GM23248 (cell line): ENCODE measurements around the gene RBP7. TPM values are rescaled to one million over a fixed set of nuclear protein-coding genes. Genes with fewer than 3 reads are reported as not detected.

ENCODE experiments used
- DNase-seq: peaks from one replicate; pipeline ENCODE4 v3.0.0-alpha.2; 2015
- H2AFZ ChIP-seq: fragments of 200-600 bp; sonication (generic); 2 replicates; pipeline ENCODE4 v1.6.1; 2016; ENCODE audit warnings: antibody characterized with exemption
- H3F3A ChIP-seq: fragments of 200-600 bp; sonication (generic); 2 replicates; pipeline ENCODE4 v1.6.1; 2016; ENCODE audit warnings: mild to moderate bottlenecking, antibody characterized with exemption, mixed run types; ENCODE audit not compliant: insufficient read depth
- H3K27ac ChIP-seq: fragments of 200-600 bp; sonication (generic); 2 replicates; pipeline ENCODE4 v1.5.1; 2016; ENCODE audit warnings: mild to moderate bottlenecking
- H3K27me3 ChIP-seq: fragments of 200-600 bp; sonication (generic); replicated peaks from 2 replicates; pipeline ENCODE4 v1.6.1; 2016; ENCODE audit warnings: mild to moderate bottlenecking; ENCODE audit not compliant: insufficient read depth
- H3K36me3 ChIP-seq: fragments of 200-600 bp; sonication (generic); 2 replicates; pipeline ENCODE4 v1.6.1; 2016; ENCODE audit warnings: low read depth, mild to moderate bottlenecking
- H3K4me1 ChIP-seq: fragments of 200-600 bp; sonication (generic); 2 replicates; pipeline ENCODE4 v1.6.1; 2016; ENCODE audit warnings: mild to moderate bottlenecking; ENCODE audit not compliant: insufficient read depth
- H3K4me2 ChIP-seq: fragments of 200-600 bp; sonication (generic); one replicate; pipeline ENCODE4 v1.6.1; 2016; ENCODE audit warnings: mild to moderate bottlenecking; ENCODE audit not compliant: unreplicated experiment
- H3K4me3 ChIP-seq: fragments of 200-600 bp; sonication (generic); 2 replicates; pipeline ENCODE4 v1.5.1; 2016; ENCODE audit warnings: mild to moderate bottlenecking
- H3K79me2 ChIP-seq: fragments of 200-600 bp; sonication (generic); 2 replicates; pipeline ENCODE4 v1.6.1; 2016; ENCODE audit warnings: mild to moderate bottlenecking; ENCODE audit not compliant: insufficient read depth
- H3K9ac ChIP-seq: fragments of 200-600 bp; sonication (generic); 2 replicates; pipeline ENCODE4 v1.6.1; 2016; ENCODE audit warnings: mild to moderate bottlenecking
- H3K9me2 ChIP-seq: fragments of 200-600 bp; sonication (generic); 2 replicates; pipeline ENCODE4 v1.6.1; 2016; ENCODE audit warnings: mixed run types, mild to moderate bottlenecking, moderate library complexity; ENCODE audit not compliant: insufficient read depth
- H3K9me3 ChIP-seq: fragments of 200-600 bp; sonication (generic); one replicate; pipeline ENCODE4 v1.6.1; 2017; ENCODE audit warnings: low read depth
- H4K20me1 ChIP-seq: fragments of 200-600 bp; sonication (generic); 2 replicates; pipeline ENCODE4 v1.6.0; 2016; ENCODE audit not compliant: insufficient read depth
- EZH2 ChIP-seq: fragments of 200-600 bp; sonication (generic); IDR thresholded peaks from 2 replicates; pipeline ENCODE4 v1.6.1; 2018; ENCODE audit warnings: antibody characterized with exemption, mild to moderate bottlenecking; ENCODE audit not compliant: insufficient read depth, poor library complexity, severe bottlenecking
- EZH2phosphoT487 ChIP-seq: fragments of 200-600 bp; sonication (generic); IDR thresholded peaks from 2 replicates; pipeline ENCODE4 v1.6.1; 2018; ENCODE audit warnings: antibody characterized with exemption, moderate library complexity, mild to moderate bottlenecking, low read depth; ENCODE audit not compliant: insufficient read depth
- WGBS, 2 experiments: methylation state at CpG; one replicate each; pipeline ENCODE4 v1.1.6; 2015 to 2017; ENCODE audit warnings: low lambda C conversion rate in 2 of 2, low coverage in 1 of 2; ENCODE audit errors: missing lambda C conversion rate in 2 of 2; 5-methylcytosine and 5-hydroxymethylcytosine counted together
- in situ Hi-C: fragments of 300-500 bp; cut with MboI; formaldehyde crosslinking; loops from 2 replicates; pipeline ENCODE4 v1.15.0; 2020
- microRNA-seq: library from miRNA; unstranded; fragments of <30 nt; microRNA quantifications from one replicate; pipeline ENCODE4, GENCODE V29; 2016; ENCODE audit warnings: borderline number of aligned reads
- polyA plus RNA-seq: library from polyadenylated mRNA; unstranded; fragments of >200 nt; fragmentation: Nextera tagmentation; extraction: Ambion mirVana; gene quantifications from 2 replicates; pipeline ENCODE4 v1.2.1, GENCODE V29; 2016
- small RNA-seq: library from RNA; depleted of rRNA; stranded (forward); fragments of <200 nt; gene quantifications from one replicate; pipeline ENCODE3, GENCODE V24; 2014; ENCODE audit warnings: low read depth, low replicate concordance
- total RNA-seq: library from RNA; depleted of rRNA; stranded (reverse); fragments of >200 nt; shearing (Covaris generic); gene quantifications from 2 replicates; pipeline ENCODE4 v1.2.3, GENCODE V29; 2014; rRNA removed

The RBP7 gene
- total and polyA plus RNA-seq, 2 experiments from 2014 or later, result not detected

GRCh38 chr1:10064416-10065343 lies 67.7 kb downstream of the RBP7 start:
- Histone ChIP-seq H3K4me1 (peaks cover 27% of the 10 kb centered on the region), H3K4me2 (no peak overlapping the region), H3K4me3 (no peak overlapping the region), H4K20me1 (no peaks in the 10 kb centered on the region), H3K27ac (no peak overlapping the region), H3F3A (peaks cover 29% of the 10 kb centered on the region), H3K79me2 (peaks cover 87% of the 10 kb centered on the region), H3K9me3 (no peaks in the 10 kb centered on the region), H2AFZ (no peak overlapping the region), H3K36me3 (no peaks in the 10 kb centered on the region), H3K9me2 (no peaks in the 10 kb centered on the region), H3K27me3 (no peaks in the 10 kb centered on the region), H3K9ac (no peak overlapping the region)
- 95% methylated on average over 8 of the region's 8 CpGs for WGBS, 2 experiments
- TF ChIP-seq EZH2 (no peak), EZH2phosphoT487 (no peak)
- in situ Hi-C loops, result no loop called here
- DNase-seq, result no peak

GRCh38 chr1:10065344-10065685 lies 68.3 kb downstream of the RBP7 start:
- in situ Hi-C loops, result no loop called here
- WGBS, 2 experiments, result 87 to 90% methylated on average over 7 of the region's 7 CpGs
- no peaks in the 10 kb centered on the region for H3K9me3 ChIP-seq
- no peak overlapping the region for H3K4me2 ChIP-seq
- no peaks in the 10 kb centered on the region for H3K36me3 ChIP-seq
- DNase-seq, result no peak
- H3K27ac ChIP-seq, result no peak overlapping the region
- peaks cover 29% of the 10 kb centered on the region for H3F3A ChIP-seq
- peaks cover 87% of the 10 kb centered on the region for H3K79me2 ChIP-seq
- H3K4me3 ChIP-seq, result no peak overlapping the region
- no peak for TF ChIP-seq EZH2phosphoT487
- no peak for TF ChIP-seq EZH2
- no peaks in the 10 kb centered on the region for H3K27me3 ChIP-seq
- H2AFZ ChIP-seq, result no peak overlapping the region
- no peak overlapping the region for H3K9ac ChIP-seq
- H3K4me1 ChIP-seq, result peaks cover 27% of the 10 kb centered on the region
- H3K9me2 ChIP-seq, result no peaks in the 10 kb centered on the region
- no peaks in the 10 kb centered on the region for H4K20me1 ChIP-seq

Small RNA genes within 50 kb of the gene (microRNA-seq; reads per million reads assigned to microRNA genes)
- not detected for gene MIR5697

Small RNA genes within 50 kb of the gene (small RNA-seq; reads per million reads assigned to genes)
- not detected for gene MIR5697

Other genes with a start within 250 kb of the RBP7 start
- 67.8 and 72.6 TPM in 2 replicates for gene CLSTN1, start 173.3 kb upstream of the RBP7 start, total RNA-seq
- 56.8 and 59.7 TPM in 2 replicates for gene CLSTN1, start 173.3 kb upstream of the RBP7 start, polyA plus RNA-seq
- gene CTNNBIP1, start 87.0 kb upstream of the RBP7 start, total RNA-seq, result 12.5 and 31.0 TPM in 2 replicates
- 21.8 and 22.2 TPM in 2 replicates for gene CTNNBIP1, start 87.0 kb upstream of the RBP7 start, polyA plus RNA-seq
- 21.2 and 24.0 TPM in 2 replicates for gene LZIC, start 53.8 kb upstream of the RBP7 start, total RNA-seq
- 26.0 and 31.4 TPM in 2 replicates for gene LZIC, start 53.8 kb upstream of the RBP7 start, polyA plus RNA-seq
- 12.5 and 15.2 TPM in 2 replicates for gene NMNAT1, start 53.8 kb upstream of the RBP7 start, total RNA-seq
- gene NMNAT1, start 53.8 kb upstream of the RBP7 start, polyA plus RNA-seq, result 18.6 and 18.8 TPM in 2 replicates
- 27.6 and 29.3 TPM in 2 replicates for gene UBE4B, start 35.7 kb downstream of the RBP7 start, total RNA-seq
- gene UBE4B, start 35.7 kb downstream of the RBP7 start, polyA plus RNA-seq, result 14.3 and 15.8 TPM in 2 replicates
- 24.8 and 25.8 TPM in 2 replicates for gene KIF1B, start 213.3 kb downstream of the RBP7 start, total RNA-seq
- gene KIF1B, start 213.3 kb downstream of the RBP7 start, polyA plus RNA-seq, result 14.7 and 14.8 TPM in 2 replicates